IMR-90 (cell line): ENCODE measurements around the gene FAM149B1.

Experiments
- CEBPB ChIP-seq: IDR thresholded peaks from 2 replicates; pipeline ENCODE4 v1.6.1; 2012; ENCODE audit warnings: low read depth, low read length, improper control_type of control experiment
- ELK1 ChIP-seq: fragments of 150-350 bp; IDR thresholded peaks from 2 replicates; pipeline ENCODE4 v1.6.1; 2016; ENCODE audit warnings: low read depth, mild to moderate bottlenecking, low read length, moderate library complexity, borderline replicate concordance
- MXI1 ChIP-seq: IDR thresholded peaks from 2 replicates; pipeline ENCODE4 v1.6.1; 2012; ENCODE audit warnings: low read depth, mild to moderate bottlenecking, low read length, moderate library complexity, borderline replicate concordance
- RFX5 ChIP-seq: IDR thresholded peaks from 2 replicates; pipeline ENCODE4 v1.8.0; 2012; ENCODE audit warnings: low read depth, mild to moderate bottlenecking, low read length, moderate library complexity

- TF ChIP-seq ELK1 (no peak), MXI1 (no peak), RFX5 (no peak), CEBPB (no peak)
Measured at GRCh38 chr10:73289958-73290357, 122.0 kb downstream of the FAM149B1 start.
